GM18498 (cell line): ENCODE measurements around the gene IFNE.
A peak's percentile ranks its signal among the peaks of the same experiment; 100 is the strongest.

Experiments used
- ATAC-seq: cut with Tn5 transposase; IDR thresholded peaks from one replicate; pipeline ENCODE4 v1.9.1; 2021; ENCODE audit warnings: mild to moderate bottlenecking, moderate library complexity; ENCODE audit not compliant: unreplicated experiment

Gene IFNE

GRCh38 chr9:21482213-21482612 lies at the start of gene IFNE:
IFNE (minus strand) TSS chr9:21482313; CDS start chr9:21481694, 619 bp downstream.
- ATAC-seq, result no peak

- ATAC-seq, result no peak
Observed at GRCh38 chr9:21528123-21528808, 46.2 kb upstream of the IFNE start.

- ATAC-seq, result peak; percentile 56
Observed at GRCh38 chr9:21527579-21527978, 45.5 kb upstream of the IFNE start.

- ATAC-seq, result no peak
Observed at GRCh38 chr9:21525174-21525573, 43.1 kb upstream of the IFNE start.

DNA sequence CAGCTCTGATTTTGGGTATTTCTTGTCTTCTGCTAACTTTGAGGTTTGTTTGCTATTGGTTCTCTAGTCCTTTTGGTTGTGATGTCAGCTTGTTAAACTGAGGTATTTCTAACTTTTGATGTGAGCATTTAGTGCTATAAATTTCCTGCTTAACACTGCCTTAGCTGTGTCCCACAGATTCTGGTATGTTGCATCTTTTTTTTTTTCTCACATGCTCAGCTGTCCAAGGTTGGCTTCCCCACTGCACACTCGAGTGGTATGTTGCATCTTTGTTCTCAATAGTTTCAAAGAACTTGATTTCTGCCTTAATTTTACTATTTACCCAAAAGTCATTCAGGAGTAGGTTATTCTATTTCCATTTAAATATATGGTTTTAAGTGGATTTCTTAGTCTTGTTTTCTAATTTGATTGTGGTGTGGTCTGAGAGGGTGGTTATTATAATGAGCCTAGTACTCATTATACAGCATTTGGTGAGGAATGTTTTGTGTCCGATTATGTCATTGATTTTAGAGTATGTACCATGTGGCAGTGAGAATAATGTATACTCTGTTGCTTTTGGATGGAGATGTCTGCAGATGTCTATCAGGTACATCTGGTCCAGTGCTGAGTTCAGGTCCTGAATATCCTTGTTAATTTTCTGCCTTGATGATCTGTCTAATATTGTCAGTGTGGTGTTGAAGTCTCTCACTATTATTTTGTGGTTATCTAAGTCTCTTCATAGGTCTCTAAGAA lies 42.2 kb upstream of the IFNE start:
- no peak for ATAC-seq

DNA sequence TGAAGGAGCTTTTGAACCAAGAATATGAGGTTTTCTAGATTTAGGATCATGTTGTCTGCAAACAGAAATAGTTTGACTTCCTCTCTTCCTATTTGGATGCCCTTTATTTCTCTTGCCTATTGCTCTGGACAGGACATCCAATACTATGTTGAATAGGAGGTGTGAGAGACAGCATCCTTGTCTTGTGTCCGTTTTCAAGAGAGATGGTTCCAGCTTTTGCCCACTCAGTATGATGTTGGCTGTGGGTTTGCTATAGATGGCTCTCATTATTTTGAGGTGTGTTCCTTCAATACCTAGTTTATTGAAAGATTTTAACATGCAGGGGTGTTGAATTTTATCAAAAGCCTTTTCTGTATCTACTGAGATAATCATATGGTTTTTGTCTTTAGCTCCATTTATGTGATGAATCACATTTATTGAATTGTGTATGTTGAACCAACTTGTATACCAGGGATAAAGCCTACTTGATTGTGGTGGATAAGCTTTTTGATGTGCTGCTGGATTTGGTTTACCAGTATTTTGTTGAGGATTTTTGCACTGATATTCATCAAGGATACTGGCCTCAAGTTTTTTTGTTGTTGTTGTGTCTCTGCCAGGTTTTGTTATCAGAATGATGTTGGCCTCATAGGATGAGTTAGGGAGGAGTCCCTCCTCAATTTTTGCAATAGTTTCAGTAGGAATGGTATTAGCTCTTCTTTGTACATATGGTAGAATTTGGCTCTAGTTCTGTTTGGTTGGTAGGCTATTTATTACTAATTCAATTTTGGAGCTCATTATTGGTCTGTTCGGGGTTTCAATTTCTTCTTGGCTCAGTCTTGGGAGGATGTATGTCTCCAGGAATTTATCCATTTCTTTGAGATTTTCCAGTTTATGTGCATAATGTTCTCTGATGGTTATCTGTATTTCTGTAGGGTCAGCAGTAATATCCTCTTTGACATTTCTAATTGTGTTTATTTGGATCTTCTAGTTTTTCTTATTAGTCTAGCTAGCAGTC lies 41.2 kb upstream of the IFNE start:
- no peak for ATAC-seq

GRCh38 chr9:21522348-21522747 lies 40.2 kb upstream of the IFNE start:
- no peak for ATAC-seq

DNA sequence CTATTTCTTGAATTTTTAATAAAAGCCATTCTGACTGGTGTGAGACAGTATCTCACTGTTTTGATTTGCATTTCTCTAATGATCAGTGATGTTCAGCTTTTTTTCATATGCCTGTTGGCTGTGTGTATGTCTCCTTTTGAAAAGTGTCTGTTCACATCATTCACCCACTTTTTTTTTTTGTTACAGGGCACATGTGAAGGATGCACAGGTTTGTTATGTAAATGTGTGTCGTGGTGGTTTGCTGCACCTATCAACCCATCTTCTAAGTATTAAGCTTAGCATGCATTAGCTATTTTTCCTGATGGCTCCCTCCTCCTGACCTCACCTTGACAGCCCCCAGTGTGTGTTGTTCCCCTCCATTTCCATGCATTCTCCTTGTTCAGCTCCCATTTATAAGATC lies 39.3 kb upstream of the IFNE start:
- no peak for ATAC-seq

GRCh38 chr9:21520501-21521228 lies 38.6 kb upstream of the IFNE start:
- ATAC-seq, result no peak

DNA sequence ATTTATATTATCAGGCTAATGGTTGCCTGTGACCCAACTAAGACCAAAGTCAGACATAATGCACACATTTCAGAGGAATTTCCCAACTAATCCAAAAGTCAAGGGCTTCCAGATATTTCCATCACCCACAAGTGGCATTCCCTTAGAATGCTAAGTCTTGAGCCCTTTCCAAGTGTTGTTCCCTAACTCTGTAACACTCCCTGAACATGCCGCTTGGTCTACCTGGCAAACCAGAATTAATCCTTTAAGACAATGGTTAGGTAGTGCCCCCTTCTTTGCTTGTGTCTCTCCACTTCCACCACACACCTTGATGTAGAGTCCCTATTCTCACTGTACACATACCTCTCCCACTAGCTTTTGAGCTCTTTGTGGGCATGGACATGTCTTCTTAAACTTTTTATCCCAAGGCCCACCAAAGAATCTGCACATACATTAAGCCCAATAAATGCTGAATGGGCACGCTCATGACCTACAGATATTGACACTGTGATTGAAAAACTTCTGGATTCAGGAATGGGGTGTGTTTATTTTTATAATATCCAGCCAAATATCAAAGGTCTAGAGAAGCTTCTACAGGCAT lies 37.8 kb upstream of the IFNE start:
- no peak for ATAC-seq

GRCh38 chr9:21516796-21517195 lies 34.7 kb upstream of the IFNE start:
- no peak for ATAC-seq

DNA sequence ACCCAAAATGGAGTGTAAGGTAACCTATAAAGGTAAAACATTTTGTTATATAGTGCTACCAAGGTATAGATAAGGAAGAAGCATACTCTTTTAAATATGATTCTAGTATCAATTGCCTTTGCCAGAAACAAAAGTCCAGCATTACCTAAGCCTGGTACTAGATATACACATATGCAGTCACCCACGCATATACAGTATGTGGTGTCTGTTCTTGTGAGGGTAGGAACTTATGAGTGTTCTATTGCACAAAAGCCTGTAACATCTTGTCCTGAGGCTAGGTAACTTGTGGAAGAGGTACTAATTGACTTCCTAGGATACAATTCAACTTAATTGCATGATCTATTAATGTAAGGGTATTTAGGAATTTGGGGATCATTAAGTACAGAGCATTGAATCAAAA lies 31.3 kb upstream of the IFNE start:
- no peak for ATAC-seq

DNA sequence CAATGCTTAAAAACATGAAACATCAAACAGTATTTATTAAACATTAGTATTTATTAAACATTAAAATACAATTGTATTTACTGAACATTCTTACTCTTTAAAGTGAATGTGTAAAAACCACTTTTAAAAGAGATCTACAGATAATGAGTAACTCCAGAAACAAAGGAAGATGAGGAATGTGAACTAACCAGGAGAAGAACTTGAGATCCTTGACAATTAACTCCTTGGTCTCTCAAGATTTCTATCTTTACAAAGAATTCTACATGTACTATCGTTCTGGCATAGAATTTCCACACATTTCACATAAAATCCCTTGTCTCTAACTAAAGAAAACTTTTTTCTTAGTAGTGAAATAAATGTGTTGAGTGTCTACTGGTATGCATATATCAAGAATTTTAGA lies 28.7 kb upstream of the IFNE start:
- ATAC-seq, result no peak

DNA sequence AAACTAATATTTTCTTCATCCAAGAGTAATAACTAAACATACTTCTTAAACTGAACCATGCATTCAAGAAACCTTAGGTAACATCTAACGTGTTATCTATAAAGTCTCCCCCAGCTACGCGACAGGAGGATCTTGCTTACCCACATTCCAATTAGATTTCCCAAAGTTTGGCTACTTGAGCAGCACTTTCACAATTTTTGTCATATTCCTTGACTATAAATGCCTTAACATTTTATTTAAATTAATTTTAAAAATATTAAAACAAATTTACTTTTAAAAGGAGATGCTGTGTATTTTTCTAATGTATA lies 25.3 kb upstream of the IFNE start:
- no peak for ATAC-seq

DNA sequence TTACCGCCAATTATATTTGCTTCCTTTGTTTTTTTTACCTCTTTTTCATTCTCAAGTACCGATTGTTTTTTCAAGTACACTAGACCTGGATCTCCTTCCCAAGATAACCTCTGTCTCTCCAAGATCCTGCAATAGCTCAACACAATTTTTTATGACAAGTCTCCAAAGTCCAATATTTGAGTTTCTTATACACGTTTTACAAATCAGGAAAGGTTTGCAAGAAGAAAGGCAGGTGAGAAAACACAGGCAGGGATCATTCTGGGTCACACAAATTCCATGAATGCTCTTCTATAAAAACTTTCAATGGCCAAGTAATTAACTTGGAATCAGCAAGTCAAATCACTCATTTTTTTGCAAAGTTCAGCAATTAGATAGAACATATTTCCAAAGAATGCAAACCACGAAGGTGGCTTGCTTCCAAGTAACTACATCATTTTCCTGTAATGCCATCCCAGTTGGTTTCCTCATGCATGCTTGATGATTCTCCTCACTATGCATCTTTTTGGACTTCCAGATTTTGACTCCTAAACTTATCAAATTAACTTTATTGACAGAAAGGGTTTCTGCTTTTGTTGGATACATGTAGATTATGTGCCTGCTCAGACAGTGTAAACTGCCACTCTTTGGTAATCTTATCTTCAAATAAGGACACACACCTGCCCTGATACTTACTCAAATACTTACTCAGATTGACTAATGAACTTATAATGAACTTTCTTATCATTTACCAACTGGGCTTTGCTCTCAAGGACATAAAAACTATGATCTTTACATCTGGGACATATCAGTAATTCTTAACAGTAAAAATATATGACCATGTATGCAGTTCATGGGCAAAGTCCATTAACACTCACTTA lies 24.7 kb upstream of the IFNE start:
- ATAC-seq, result no peak

DNA sequence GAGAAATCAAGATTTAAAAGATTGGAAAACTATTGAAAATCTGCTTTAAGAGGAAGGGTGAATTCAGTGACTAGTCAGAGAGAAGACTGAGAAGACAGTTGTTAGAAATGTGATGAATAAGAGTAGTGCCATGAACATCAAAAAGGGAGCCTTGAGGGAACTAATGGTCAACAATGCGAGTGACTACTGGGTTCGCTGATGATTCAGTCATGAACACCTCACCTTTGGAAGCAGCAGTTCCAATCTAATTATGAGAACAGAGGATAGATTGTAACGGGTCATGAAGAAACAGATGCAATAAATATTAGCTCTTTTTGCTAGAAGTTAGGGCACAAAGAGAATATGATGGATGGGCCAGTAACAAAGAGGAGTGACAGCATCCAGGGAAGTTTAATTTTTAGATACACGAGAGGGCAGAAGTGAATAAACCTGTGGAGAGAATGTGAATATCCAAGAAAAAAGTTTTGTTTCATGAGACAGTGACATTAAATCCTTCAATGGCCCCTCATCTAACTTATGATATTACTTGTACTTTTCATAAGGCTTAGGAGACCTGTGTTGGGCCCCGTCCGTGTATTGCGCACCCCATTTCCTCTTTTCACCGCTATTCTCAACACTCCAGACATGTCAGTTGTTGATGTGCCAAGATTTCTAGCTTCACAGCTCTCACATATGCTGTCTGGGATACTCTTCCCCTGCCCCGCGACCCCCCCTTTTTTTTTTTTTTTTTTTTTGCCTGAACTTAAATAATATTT lies 23.5 kb upstream of the IFNE start:
- no peak for ATAC-seq

GRCh38 chr9:21504894-21505293 lies 22.8 kb upstream of the IFNE start:
- ATAC-seq, result no peak

- ATAC-seq, result no peak
Observed at GRCh38 chr9:21504113-21504512, 22.0 kb upstream of the IFNE start.

GRCh38 chr9:21502586-21502985 lies 20.5 kb upstream of the IFNE start:
- no peak for ATAC-seq
